ENCODE results near the gene MYO18B. TPM values are rescaled to one million over a fixed set of nuclear protein-coding genes. Genes with fewer than 3 reads are reported as not detected.

Gene MYO18B
- total and polyA plus RNA-seq, 2 donors, result 0.62 to 4.8 TPM

DNA sequence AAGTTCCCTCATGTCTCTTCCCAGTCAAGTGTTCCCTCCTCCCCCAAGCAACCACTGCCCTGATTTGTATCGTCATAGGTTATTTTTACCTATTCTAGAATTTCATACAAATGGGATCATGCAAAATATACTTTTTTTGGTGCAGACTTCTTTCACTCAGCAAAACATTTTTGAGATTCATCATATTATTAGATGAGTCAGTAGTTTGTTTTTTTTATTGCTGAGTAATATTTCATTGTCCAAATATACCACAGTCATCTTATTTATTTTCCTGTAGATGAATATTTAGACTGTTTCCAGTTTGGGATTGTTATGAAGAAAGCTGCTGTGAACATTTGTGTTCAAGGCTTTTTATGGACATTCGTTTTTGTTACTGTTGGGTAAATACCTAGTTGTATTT lies 301.0 kb downstream of the MYO18B start:
- Histone ChIP-seq H3K27ac (ENCODE audit: low read depth) (no peak overlapping the region), H3K4me1 (ENCODE audit: insufficient read depth) (no peaks in the 10 kb centered on the region), H3K36me3 (ENCODE audit: insufficient read depth) (no peaks in the 10 kb centered on the region), H3K4me3 (ENCODE audit: low read depth, low read length) (no peak overlapping the region)
- DNase-seq (ENCODE audit: extremely low spot score), result no peak
- WGBS, result 72% methylated on average over 2 of the region's 2 CpGs

DNA sequence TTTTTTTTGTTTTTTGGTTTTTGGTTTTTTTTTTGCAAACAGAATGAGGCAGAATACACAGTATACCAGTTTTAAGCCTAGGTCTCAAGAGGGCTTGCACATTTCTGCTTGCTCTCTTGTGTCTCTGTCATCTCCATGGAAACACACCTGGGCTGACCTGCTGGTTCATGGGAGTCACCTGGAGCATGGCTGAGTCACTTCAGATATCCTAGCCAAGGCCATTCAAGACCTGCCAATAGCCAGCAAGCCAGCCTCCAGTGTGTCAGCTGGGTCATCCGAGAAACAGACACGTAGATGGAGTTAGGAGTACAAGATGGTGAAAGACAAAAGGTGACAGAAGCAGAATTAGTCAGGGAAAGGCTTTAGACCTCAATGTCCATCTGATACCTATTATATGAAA lies 303.1 kb downstream of the MYO18B start:
- Histone ChIP-seq H3K4me3 (ENCODE audit: low read depth, low read length) (no peak overlapping the region), H3K36me3 (ENCODE audit: insufficient read depth) (no peaks in the 10 kb centered on the region), H3K27ac (ENCODE audit: low read depth) (no peak overlapping the region), H3K4me1 (ENCODE audit: insufficient read depth) (no peaks in the 10 kb centered on the region)
- WGBS, result 93% methylated on average over 2 of the region's 2 CpGs
- DNase-seq (ENCODE audit: extremely low spot score), result no peak

DNA sequence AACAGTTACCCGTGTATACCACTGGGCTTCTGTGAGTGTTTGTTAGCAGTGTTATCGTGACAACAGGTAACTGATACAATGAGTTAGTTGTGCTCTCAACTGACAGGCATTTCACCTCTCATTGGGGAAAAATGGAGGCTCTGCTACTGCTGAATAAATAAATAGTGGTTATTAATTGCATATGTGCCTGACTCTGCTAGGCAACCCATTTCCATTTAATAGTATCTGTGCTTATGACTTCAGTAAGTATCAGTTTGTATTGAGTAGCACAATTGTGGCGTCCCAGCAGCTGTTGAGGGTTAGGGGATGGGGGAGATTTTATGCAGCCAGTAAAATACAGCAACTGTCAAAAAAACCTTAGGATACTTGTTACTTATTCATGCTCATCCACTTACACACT lies 303.9 kb downstream of the MYO18B start:
- 68% methylated on average over 3 of the region's 3 CpGs for WGBS
- no peaks in the 10 kb centered on the region for H3K36me3 ChIP-seq (ENCODE audit: insufficient read depth)
- no peaks in the 10 kb centered on the region for H3K4me1 ChIP-seq (ENCODE audit: insufficient read depth)
- H3K4me3 ChIP-seq (ENCODE audit: low read depth, low read length), result no peak overlapping the region
- no peak for DNase-seq (ENCODE audit: extremely low spot score)
- H3K27ac ChIP-seq (ENCODE audit: low read depth), result no peak overlapping the region

DNA sequence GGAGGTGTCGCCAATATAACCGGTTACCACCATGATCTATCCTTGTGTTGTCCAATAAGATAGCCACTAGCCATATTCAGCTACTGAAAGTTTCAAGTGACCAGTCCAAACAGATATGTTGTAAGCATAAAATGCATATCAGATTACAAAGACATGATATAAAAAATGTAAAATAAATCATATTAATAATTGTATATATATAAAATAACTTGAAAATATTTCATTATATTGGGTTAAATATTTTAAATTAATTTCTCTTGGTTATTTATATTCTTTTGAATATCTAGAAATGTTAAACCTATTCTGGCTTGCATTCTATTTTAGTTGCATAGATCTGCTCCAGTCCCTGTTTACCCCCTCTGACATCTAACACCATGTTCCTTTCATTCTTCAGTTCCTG lies 305.5 kb downstream of the MYO18B start:
- Histone ChIP-seq H3K4me1 (ENCODE audit: insufficient read depth) (no peaks in the 10 kb centered on the region), H3K27ac (ENCODE audit: low read depth) (no peak overlapping the region), H3K4me3 (ENCODE audit: low read depth, low read length) (no peak overlapping the region), H3K36me3 (ENCODE audit: insufficient read depth) (no peaks in the 10 kb centered on the region)
- DNase-seq (ENCODE audit: extremely low spot score), result no peak
- 95% methylated on average over 2 of the region's 2 CpGs for WGBS

DNA sequence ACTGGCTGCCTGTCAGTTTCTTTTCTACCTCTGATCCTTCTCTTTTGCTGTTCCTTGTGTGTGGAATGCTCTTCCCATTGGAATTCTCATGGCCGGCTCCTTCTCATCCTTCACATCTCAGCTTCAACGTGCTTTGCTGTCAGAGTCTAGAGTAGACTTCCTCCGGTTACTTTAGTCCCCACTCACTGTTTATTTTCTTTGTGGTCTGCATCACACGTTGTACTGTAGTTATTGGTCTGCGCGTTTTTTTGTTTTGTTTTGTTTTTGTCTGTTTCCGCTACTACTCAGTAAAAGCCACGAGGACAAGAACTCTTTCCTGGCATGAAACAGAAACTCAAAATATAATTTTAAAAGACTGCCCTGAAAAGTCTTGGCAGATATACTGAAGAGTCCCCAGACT lies 305.9 kb downstream of the MYO18B start:
- Histone ChIP-seq H3K36me3 (ENCODE audit: insufficient read depth) (no peaks in the 10 kb centered on the region), H3K4me1 (ENCODE audit: insufficient read depth) (no peaks in the 10 kb centered on the region), H3K4me3 (ENCODE audit: low read depth, low read length) (no peak overlapping the region), H3K27ac (ENCODE audit: low read depth) (no peak overlapping the region)
- no peak for DNase-seq (ENCODE audit: extremely low spot score)
- 66% methylated on average over 8 of the region's 8 CpGs for WGBS

DNA sequence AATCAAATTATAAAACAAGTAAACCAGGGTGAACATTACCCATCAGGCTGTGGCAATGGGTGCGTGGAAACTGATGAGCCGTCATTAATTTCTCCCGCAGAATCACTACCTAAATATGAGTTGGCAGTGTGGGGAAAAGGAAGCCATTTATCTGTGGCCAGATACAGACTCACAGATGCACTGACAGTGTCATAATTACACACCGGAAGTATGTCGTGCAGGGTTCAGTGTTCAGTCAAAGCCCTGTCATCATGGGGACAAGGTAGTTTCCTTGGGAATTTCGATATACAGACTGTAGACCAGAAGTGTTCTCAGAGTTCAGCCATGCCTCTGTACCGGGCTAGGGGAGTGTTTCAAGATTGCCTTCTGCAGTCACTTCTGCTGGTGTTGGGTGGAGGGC lies 308.1 kb downstream of the MYO18B start:
- DNase-seq (ENCODE audit: extremely low spot score), result no peak
- Histone ChIP-seq H3K27ac (ENCODE audit: low read depth) (no peak overlapping the region), H3K4me1 (ENCODE audit: insufficient read depth) (no peaks in the 10 kb centered on the region), H3K36me3 (ENCODE audit: insufficient read depth) (no peaks in the 10 kb centered on the region), H3K4me3 (ENCODE audit: low read depth, low read length) (no peak overlapping the region)
- 78% methylated on average over 7 of the region's 7 CpGs for WGBS

DNA sequence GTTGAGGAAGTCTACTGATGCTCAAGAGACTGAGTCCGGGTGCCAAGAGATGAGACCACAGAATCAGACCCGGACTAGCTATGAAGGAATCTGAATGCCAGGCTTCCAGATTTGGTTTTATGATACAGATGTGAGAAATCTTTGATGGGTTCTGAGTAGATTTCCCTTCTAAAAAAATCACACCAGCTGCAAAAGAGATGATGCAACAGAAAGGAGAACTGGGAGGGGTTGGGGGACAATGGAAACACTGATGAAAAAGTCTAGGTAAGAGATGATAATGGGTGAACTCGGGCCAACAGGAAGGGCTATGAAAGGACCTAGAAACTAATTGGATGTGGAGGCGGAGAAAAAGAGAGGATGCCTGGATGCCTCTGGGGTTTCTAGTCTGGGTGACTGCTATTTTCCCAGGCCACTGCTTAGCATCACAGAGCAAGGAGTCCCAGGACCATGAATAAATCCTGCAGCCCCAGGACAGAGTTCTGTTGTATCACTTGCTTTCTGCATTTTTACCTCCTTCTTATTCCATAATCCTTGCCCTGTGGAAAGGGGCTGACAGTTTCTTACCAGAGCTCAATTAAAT lies 311.8 kb downstream of the MYO18B start:
- Histone ChIP-seq H3K36me3 (ENCODE audit: insufficient read depth) (no peaks in the 10 kb centered on the region), H3K4me1 (ENCODE audit: insufficient read depth) (no peaks in the 10 kb centered on the region), H3K4me3 (ENCODE audit: low read depth, low read length) (no peak overlapping the region), H3K27ac (ENCODE audit: low read depth) (no peak overlapping the region)
- no peak for DNase-seq (ENCODE audit: extremely low spot score)
- 64% methylated on average over 4 of the region's 4 CpGs for WGBS

DNA sequence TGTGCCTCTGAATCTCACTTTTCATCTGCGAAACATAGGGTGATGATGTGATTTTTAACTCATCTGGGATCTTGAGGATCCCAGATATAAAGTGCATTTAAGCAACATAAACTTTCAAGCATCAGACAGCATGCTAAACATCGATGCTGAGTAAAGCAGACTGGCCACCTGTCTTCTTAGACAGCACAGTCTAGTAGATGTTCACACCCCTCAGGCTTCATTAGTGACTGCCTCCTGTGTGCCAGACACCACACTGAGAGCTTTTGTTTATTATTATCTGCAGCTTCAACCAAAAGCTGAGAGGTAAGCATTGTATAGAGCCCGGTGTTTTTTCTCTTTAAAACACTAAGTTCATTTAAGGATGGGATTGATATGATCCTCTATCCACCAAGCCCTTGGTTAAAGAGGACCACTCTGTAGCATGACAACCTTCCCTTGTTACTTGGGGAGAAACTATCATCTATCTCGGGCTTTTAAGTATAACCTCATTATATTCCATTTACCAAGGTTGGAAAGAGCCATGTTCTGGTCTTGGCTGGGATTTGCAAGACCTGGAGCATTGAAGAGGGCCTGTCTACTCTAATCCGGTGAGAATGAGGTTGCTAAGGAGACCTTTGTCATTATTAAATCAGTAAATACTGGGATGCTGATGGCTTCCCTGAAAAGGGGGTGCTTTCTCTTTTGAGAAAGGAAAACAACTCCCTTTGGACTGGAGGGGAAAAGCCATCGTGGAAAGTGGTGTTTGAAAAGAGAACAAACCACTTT lies 313.0 kb downstream of the MYO18B start:
- no peak for DNase-seq (ENCODE audit: extremely low spot score)
- Histone ChIP-seq H3K4me3 (ENCODE audit: low read depth, low read length) (no peak overlapping the region), H3K4me1 (ENCODE audit: insufficient read depth) (no peaks in the 10 kb centered on the region), H3K36me3 (ENCODE audit: insufficient read depth) (no peaks in the 10 kb centered on the region), H3K27ac (ENCODE audit: low read depth) (no peak overlapping the region)
- WGBS, result 53% methylated on average over 6 of the region's 6 CpGs

DNA sequence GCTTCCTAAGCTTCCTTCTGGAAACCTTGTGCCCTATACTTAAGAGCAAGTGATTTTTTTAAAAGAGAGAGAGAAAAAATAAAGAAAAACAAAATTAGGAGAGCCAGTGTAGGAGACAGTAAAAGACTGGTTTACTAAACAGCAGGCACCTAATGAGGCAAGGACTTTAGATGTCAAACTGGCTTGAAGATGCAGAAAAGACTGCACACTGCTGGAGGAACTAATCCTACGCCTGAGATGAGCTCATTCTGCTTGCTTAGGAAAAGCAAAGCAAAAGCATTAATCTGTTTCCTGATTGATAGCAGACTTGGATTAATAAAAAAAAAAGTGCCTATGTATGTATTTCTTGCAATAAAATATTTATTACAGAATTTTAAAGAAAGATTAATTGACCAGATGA lies 313.7 kb downstream of the MYO18B start:
- WGBS, result 23% methylated on average over 1 of the region's 1 CpG
- Histone ChIP-seq H3K4me3 (ENCODE audit: low read depth, low read length) (no peak overlapping the region), H3K27ac (ENCODE audit: low read depth) (no peak overlapping the region), H3K4me1 (ENCODE audit: insufficient read depth) (no peaks in the 10 kb centered on the region), H3K36me3 (ENCODE audit: insufficient read depth) (no peaks in the 10 kb centered on the region)
- DNase-seq (ENCODE audit: extremely low spot score), result no peak

DNA sequence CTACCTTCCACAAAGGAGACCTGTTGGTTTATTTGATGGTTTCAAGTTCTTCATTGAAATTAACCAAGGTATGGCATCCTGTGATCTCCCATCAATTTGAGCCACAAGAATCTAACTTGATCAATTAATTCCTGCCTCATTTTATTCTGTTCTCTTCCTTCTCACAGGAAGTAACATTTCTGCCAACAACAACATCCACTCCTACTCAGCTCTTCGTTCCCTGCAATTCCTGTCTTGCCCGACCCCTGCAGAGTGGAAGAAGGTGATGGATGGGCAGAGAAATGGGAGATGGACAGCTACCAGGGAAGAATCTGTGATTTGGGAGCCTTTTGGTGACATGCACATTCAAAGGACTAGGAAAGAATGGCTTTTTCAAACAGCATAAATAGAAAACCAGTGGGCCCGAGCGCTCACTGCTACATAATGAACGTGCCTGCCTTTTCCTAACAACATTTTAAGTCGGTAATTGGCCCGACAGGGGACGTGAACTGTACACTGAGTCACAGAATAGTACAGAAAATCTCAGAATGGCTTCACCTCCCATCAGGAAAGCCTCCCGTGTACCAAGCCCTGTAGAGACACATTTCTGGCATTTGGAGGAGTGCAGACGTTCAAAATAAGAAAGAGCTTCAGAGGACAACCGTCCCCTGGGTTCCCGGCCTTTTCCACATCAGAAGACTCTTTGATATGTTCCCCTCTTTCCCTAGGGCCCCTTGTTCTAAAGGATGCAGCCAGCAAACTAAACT lies 314.6 kb downstream of the MYO18B start:
- 52% methylated on average over 12 of the region's 12 CpGs for WGBS
- Histone ChIP-seq H3K4me1 (ENCODE audit: insufficient read depth) (no peaks in the 10 kb centered on the region), H3K4me3 (ENCODE audit: low read depth, low read length) (no peak overlapping the region), H3K36me3 (ENCODE audit: insufficient read depth) (no peaks in the 10 kb centered on the region), H3K27ac (ENCODE audit: low read depth) (no peak overlapping the region)
- DNase-seq (ENCODE audit: extremely low spot score), result no peak

DNA sequence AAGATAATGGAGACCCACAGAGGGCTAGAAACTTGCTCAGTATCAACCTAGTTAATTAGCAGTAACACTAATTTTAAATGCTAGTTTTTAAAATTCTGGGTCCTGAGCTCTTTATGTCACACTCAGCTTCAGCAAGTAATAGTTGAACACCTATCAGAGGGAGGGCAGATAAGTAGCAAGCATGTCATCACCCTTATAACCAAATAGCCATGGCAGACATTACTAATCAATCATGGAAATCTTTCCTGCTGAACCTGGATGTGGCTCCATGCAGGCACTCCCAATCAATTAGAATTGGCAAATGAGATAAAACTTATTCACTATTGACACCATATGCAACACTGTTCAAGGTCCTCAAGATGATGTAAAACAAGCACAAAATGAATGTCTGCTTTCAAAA lies 315.7 kb downstream of the MYO18B start:
- no peaks in the 10 kb centered on the region for H3K36me3 ChIP-seq (ENCODE audit: insufficient read depth)
- H3K4me1 ChIP-seq (ENCODE audit: insufficient read depth), result no peaks in the 10 kb centered on the region
- no peak overlapping the region for H3K27ac ChIP-seq (ENCODE audit: low read depth)
- DNase-seq (ENCODE audit: extremely low spot score), result no peak
- no peak overlapping the region for H3K4me3 ChIP-seq (ENCODE audit: low read depth, low read length)

DNA sequence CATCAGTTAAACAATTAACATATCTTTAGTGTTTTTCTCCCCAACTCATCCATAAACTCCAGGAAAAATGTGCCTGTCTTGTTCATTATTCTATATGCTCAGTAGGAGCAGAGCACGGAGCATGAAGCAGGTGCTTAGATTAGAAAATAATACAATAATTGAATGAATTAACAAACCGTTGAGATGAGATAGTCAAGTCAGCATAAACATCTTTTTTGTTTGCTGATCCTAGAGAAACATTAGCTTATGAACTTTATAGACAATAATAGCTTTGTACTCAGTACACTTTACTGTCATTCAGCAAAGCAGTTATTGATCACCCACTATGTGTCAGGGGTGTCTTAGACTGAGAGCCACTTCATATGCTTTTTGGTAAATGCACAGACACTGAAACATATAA lies 322.1 kb downstream of the MYO18B start:
- H3K4me1 ChIP-seq (ENCODE audit: insufficient read depth), result no peaks in the 10 kb centered on the region
- 80% methylated on average over 2 of the region's 2 CpGs for WGBS
- H3K36me3 ChIP-seq (ENCODE audit: insufficient read depth), result no peaks in the 10 kb centered on the region
- H3K27ac ChIP-seq (ENCODE audit: low read depth), result no peak overlapping the region
- H3K4me3 ChIP-seq (ENCODE audit: low read depth, low read length), result no peak overlapping the region
- DNase-seq (ENCODE audit: extremely low spot score), result no peak

DNA sequence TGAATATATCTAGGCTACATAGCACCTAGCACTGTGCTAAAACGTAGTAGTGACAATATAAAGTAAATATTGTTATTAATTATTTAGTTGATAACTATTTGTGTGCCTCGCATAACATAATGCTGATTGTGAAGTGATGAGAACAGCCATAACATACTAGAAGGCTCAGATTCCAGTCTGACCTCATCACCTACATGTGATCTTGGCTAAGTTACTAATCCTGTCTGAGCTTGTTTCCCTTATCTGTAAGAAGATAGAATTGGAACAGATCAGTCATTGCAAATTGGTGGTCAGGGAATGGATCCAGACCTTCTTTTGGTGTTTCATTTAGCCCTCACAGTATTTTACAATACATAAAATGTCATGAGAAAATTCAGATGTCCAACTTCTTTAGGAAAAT lies 323.9 kb downstream of the MYO18B start:
- DNase-seq (ENCODE audit: extremely low spot score), result no peak
- Histone ChIP-seq H3K4me1 (ENCODE audit: insufficient read depth) (no peaks in the 10 kb centered on the region), H3K4me3 (ENCODE audit: low read depth, low read length) (no peak overlapping the region), H3K27ac (ENCODE audit: low read depth) (no peak overlapping the region), H3K36me3 (ENCODE audit: insufficient read depth) (no peaks in the 10 kb centered on the region)
- 30% methylated on average over 2 of the region's 2 CpGs for WGBS

DNA sequence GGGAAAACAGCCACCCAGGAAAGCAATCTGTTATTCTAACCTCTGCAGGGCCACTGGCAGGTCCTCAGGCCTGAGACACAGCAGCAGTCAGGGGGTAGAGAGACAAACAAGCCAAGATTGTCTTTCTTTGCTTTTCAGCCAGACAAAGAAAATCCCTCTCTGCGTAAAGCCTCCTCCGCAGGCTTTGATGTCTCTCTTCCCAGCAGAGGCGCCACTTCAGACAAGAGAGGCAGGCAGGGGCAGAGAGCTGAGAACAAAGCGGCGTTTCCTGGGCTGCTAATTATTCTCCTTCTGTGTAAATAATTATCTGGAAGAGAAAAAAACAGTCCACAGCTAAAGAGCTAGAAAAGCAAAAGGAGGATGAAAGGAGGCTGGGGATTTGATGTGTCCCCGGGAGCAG lies 324.5 kb downstream of the MYO18B start:
- no peaks in the 10 kb centered on the region for H3K4me1 ChIP-seq (ENCODE audit: insufficient read depth)
- H3K36me3 ChIP-seq (ENCODE audit: insufficient read depth), result no peaks in the 10 kb centered on the region
- 6% methylated on average over 6 of the region's 6 CpGs for WGBS
- no peak overlapping the region for H3K4me3 ChIP-seq (ENCODE audit: low read depth, low read length)
- no peak overlapping the region for H3K27ac ChIP-seq (ENCODE audit: low read depth)
- DNase-seq (ENCODE audit: extremely low spot score), result no peak

All from urinary bladder (tissue), 4 donors.